ELR (cell line): ENCODE results near the gene WNT7B.

ENCODE experiments used
- DNase-seq: peaks from one replicate; pipeline ENCODE4 v3.0.0-alpha.2; 2015; ENCODE audit warnings: low read depth

WNT7B gene

GRCh38 chr22:45871721-45872120 is 105.2 kb downstream of the WNT7B start:
- DNase-seq = no peak
